Measurements from ENCODE around the gene PDE4B.

DNA sequence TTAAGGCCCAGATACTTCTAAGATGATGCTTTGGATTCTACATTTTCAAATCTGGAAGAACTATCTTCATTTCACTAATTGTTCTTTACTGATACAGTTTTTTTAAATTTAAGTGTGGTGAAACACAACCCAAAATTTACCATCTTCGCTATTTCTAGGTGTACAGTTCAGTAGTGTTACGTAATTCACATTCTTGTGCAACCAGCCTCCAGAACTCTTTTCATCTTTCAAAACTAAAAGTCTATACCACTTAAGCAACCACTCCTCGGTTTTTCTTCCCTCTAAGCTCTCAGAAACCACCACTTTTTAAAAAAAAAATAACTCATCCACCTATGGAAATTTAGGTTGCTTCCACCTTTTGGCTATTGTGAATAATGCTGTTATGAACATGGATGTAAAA is 220.7 kb downstream of the PDE4B start:
- TF ChIP-seq, protein P1, sequence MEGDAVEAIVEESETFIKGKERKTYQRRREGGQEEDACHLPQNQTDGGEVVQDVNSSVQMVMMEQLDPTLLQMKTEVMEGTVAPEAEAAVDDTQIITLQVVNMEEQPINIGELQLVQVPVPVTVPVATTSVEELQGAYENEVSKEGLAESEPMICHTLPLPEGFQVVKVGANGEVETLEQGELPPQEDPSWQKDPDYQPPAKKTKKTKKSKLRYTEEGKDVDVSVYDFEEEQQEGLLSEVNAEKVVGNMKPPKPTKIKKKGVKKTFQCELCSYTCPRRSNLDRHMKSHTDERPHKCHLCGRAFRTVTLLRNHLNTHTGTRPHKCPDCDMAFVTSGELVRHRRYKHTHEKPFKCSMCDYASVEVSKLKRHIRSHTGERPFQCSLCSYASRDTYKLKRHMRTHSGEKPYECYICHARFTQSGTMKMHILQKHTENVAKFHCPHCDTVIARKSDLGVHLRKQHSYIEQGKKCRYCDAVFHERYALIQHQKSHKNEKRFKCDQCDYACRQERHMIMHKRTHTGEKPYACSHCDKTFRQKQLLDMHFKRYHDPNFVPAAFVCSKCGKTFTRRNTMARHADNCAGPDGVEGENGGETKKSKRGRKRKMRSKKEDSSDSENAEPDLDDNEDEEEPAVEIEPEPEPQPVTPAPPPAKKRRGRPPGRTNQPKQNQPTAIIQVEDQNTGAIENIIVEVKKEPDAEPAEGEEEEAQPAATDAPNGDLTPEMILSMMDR (IDR thresholded peaks at IDR 0.05; ENCODE audit: low read length) = no peak
- TF ChIP-seq EZH2 (IDR thresholded peaks at IDR 0.05; ENCODE audit: borderline replicate concordance, low read length) = no peak
